Stimulated activated CD4-positive, alpha-beta T cell treated with anti-CD3 and anti-CD28 coated beads, Interleukin-4, amount 100 ng/mL, for 24 hours (primary cell): Measurements from ENCODE around the gene CEMIP2.

Experiments used
- DNase-seq: peaks from one replicate; pipeline ENCODE4 v3.0.0-alpha.2; 2020

The CEMIP2 gene

GRCh38 chr9:71746023-71746757, 22.1 kb downstream of the CEMIP2 start:
- no peak for DNase-seq

- no peak for DNase-seq
Observed at GRCh38 chr9:71744754-71745521, 23.4 kb downstream of the CEMIP2 start.

DNA sequence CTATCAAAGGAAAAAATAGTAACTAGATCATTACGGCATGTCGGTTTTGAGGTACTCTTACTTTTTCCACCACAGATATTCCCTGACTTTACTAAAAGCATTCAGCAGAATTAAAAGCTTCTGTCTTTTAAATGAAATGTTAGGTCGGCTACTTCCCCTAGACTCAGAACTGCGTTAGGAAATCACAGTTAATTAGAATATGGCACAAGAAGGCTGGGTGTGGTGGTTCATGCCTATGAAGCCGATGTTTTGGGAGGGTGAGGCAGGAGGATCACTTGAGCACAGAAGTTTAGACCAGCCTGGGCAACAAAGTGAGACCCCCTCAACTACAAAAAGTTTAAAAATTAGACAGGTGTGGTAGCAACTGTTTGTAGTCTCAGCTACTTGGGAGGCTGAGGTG, 24.4 kb downstream of the CEMIP2 start:
- DNase-seq, result no peak

GRCh38 chr9:71743217-71743705, 25.1 kb downstream of the CEMIP2 start:
- no peak for DNase-seq

GRCh38 chr9:71742703-71743102, 25.6 kb downstream of the CEMIP2 start:
- DNase-seq, result no peak

DNA sequence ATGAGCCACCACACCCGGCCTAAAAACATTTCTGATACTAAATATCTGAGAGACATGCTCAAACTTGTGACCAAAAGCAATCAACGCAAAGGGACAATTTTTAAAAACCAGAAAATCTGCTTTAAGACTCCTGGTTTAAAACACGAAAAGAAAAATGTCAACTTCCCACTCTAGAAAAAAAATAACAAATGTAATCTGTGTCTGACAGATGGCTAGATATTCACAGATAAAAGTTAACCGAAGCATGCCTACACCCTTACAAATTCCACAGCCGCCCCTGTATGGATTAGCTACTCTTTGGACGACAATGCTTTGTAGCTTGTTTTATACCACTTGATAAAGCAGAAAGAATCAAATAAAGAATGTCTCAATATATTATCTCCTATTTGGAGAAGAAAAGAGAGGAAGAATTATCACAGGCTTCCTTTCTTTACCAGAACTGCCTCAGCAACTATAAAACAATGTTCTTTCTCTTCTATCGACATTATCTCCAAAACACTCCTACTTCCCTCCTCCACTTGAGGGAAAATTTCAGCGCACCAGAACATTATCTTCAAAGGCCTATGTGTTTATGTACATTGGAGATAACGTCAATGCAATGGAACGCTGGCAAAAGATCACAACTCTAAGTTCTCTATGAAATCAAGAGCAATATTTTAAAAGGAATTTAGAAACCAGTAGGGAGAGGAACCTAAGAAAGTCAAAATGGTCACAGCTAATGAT, 26.2 kb downstream of the CEMIP2 start:
- no peak for DNase-seq

- no peak for DNase-seq
Observed at GRCh38 chr9:71740199-71740598, 28.1 kb downstream of the CEMIP2 start.

DNA sequence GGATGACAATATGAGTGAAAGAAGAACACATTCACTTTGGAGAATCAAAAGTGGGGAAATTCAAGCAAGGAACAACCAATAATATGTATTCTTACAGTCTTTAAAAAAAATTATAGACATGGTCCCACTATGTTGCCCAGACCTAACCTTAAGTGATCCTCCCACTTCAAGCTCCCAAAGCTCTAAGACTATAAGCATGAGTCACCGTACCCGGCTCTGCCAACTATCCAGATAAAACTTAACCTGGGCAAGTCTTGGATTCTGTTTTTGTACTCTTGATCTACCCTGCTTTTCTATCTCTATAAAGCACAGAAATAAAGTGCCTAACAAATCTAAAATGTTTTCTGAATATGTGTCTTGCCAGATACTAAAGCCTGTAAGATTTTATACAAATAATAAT, 30.9 kb downstream of the CEMIP2 start:
- no peak for DNase-seq

- DNase-seq, result no peak
Observed at GRCh38 chr9:71736236-71736635, 32.1 kb downstream of the CEMIP2 start.

GRCh38 chr9:71734950-71735349, 33.4 kb downstream of the CEMIP2 start:
- no peak for DNase-seq

- no peak for DNase-seq
Observed at GRCh38 chr9:71733176-71733575, 35.1 kb downstream of the CEMIP2 start.

DNA sequence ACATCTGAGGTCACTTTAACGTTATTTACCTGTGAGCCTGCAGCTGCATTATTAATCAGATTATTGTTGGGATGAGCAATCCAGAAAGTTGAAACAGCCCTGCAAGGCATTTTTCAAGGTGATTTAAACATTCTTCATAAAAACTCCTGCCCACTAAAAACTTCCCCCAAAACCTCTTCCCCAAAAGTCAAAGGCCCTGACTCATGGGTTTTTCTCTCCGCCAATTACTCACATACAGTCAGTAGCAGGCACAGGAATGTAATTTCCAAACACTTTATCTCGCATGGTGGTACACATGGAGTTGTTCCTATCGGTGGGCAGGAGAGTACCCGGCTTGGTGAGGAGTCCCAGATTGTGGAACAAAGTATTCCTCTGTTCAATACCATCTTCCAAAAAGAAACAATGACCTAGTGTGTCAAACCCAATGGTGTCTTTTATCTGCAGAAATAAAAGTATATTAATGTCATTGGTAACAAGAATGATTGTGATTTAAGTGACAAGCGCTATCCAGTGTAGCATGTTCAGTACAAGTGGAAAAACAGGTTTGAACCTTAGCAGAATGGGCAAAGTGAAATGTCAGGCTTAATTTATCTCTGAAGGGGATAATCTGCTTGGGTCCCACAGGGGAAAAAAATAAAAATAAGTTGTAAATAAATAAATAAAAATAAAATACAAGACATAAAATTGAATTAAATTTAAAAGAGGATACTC, 38.3 kb downstream of the CEMIP2 start:
- DNase-seq, result no peak

DNA sequence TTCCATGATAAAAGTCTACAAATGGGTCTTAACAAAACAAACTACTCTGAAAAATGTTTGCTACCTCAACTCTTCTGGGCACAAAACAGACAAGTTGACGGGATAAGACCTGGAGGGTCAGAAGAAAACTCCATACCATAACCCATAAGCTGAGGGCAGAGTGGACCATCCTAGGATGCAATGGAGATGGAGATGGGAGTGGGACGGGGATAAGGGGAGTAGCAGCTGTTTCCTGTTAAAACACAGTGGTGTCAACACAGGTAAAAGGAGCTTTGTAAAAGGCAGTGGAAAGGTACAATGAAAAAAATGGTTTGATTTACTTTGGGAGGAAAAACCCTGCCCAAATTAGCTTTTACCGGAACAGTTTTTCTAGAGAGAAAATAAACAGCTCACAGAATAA, 41.6 kb downstream of the CEMIP2 start:
- no peak for DNase-seq

GRCh38 chr9:71725590-71726338, 42.5 kb downstream of the CEMIP2 start:
- DNase-seq, result no peak

- no peak for DNase-seq
Observed at GRCh38 chr9:71721855-71722254, 46.5 kb downstream of the CEMIP2 start.

- DNase-seq, result no peak
Observed at GRCh38 chr9:71719562-71719961, 48.8 kb downstream of the CEMIP2 start.

DNA sequence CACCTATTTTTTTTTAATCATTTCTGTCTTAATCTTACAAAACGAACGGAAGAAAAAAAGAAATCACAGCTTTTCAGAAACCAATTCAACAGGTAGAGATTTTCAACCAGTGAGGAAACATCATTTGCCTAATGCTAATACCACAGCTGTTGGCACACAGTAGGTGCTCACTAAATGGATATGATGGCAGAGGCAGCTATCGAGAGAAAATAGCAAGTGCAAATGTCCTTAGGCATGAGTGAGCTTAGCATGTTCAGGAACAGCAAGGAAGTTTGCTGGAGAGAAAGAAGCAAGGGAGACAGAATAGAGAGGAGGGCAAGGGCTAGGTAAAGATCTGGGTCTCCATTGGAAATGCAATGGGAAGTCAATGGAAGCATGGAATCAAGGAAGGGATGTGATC, 49.2 kb downstream of the CEMIP2 start:
- DNase-seq, result no peak

DNA sequence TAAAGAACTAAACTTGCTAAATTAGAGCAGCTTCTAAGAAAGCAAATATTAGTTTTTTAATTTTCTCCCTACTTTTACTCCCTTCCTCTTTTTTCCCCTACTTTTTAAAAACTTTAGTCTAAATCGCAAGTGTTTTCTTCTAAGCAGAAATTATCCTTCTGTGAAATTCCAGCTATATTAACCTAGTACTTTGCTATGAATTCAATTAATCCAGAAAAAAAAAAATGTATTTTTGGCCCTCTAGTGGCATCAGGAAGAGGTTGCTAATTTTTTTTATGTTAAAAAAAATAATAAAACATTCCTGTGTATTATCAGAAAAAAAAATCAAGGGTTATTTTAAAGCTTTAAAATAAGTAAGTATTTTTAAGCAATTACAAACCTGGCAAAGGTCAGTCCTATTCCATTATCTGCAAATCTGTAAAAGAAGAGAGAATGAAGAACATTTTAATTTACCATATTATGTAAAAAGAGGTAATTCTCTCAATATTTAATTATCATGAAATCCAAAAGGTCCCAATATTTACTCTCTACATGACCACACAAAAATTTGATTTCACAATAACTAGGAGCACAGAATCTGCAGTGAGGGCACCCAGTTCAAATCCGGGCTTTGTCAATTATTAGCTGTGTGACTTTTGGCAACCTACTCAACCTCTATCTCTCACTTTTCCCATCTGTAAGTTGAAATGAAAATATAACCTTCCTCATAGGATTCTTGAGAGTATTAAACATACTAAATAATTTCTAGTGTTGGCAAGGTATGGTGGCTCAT, 52.0 kb downstream of the CEMIP2 start:
- no peak for DNase-seq

DNA sequence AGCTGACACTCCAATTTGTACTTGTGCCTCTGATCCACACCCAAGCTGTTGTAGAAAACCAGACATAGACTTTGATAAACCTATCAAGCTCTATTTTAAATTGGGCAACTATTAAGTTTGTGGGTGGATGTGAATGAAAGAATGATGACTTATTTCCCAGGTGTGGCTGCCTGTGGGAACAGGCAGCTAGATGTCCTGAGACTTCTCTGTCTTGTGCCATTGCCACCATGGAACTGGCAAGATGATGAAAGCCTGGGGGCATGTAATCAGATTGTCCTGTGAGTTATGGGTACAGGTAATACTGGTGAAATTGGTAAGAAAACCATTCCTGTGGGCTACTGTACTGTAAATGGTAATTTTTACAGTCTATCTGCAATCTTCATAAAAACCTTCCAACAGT, 57.5 kb downstream of the CEMIP2 start:
- no peak for DNase-seq

DNA sequence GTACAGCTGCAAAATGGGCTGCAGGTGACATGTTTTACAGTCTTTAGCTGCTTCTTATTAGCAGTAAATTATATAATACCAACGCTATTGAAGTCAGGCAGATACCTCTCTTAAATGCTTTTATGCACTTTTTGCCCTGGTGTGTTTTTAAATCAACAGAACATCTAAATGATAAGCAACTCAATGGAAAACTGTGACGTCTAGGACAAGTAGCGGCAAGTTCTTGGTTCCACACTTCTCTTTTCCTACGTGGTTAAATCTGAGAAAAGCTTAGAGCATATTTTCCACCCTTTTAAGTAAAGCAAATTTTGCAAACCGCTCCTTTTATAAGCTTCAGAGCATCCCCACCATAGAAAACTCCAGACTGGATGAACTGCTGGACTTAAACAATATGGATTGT, 58.1 kb downstream of the CEMIP2 start:
- DNase-seq, result no peak

DNA sequence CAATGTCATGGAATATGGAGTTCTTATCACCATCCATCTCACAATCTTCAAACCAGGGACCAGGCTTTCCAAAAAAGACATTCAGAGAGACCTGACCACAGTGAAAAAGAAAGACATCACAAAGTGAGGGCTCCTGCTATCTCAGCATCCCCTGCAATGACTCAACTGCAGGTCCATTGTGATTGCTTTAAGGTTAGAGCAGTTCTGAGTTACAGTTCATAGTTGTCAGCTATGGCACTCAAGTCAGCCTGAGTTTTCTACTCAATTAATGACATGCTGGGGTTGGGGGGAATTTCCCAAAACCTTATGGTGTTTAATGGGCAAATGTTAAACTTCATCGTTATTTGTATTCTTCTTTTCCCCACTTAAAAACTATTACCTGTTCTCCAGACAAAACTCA, 58.9 kb downstream of the CEMIP2 start:
- no peak for DNase-seq

DNA sequence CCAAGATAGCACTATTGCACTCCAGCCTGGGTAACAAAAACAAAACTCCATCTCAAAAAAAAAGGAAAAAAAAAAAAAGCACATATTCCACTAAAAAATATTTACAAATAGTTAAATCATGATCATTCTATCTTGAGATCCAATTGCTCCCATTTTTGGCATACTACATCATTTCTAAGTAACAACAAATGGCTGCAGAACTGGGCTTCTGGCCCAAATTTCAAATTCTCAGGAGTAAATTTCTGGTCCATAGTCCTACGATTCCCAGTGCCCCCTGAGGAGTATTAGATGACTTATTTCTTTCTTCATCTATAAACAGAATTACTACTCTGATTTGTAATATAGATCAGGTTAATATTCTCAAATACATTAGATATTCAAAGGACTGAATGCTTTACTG, 62.1 kb downstream of the CEMIP2 start:
- DNase-seq, result no peak
